Placental epithelial cell (primary cell): ENCODE results near the gene SRPK2. TPM values are rescaled to one million over a fixed set of nuclear protein-coding genes. Genes with fewer than 3 reads are reported as not detected.

Source experiments
- small RNA-seq: library from RNA; depleted of rRNA; stranded (forward); fragments of <200 nt; gene quantifications from one replicate; pipeline ENCODE3, GENCODE V24; 2012
- total RNA-seq: library from RNA; depleted of rRNA; stranded (reverse); fragments of >200 nt; gene quantifications from 2 replicates; pipeline ENCODE4 v1.2.3, GENCODE V29; 2012

Gene SRPK2
- total RNA-seq, result 31.6 and 33.4 TPM in 2 replicates

DNA sequence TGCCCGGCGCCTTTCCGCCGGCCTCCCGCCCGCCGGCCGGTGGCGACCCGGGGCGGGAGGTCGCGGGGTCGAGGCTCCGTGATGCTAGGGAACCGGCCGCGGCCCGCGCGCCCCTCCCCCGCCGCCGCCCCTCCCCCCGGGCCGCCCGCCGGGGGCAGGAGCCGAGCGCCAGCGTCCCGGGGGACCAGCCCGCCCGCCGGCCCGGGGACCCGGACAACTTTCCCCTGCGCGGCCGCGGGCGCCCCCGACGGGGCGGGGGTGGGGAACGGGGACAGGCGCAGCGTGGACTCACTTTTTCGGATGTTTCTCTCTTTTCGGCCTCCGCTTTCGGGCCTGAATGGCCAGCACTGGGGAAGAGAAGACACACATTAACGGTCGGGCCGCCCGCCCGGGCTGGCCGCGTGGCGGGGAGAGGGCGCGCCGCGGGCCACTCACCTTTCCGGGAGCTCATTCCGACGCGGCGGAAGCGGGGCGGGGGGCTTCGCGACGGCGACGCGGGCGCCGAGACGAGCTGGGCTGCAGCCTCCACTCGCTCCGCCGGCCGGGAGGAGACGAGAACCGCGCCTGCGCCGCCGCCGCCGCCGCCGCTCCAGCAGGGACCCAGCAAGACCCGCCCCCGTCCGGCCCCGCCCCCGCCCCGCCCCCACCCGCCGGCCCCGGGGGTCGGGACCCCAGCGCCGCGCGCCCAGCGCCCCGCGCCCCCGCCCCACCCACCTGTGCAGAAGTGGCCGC is at the start of gene SRPK2:
TSS of gene SRPK2 (minus strand) at position 566 of the 732 bp plus-strand sequence.

Small RNAs within 50 kb of the gene (small RNA-seq; reads per million reads assigned to genes)
- gene AC005070.2 (not detected), gene RNU6-1322P (not detected)

Other genes starting within 250 kb of the SRPK2 start
- gene PUS7, start 133.3 kb upstream of the SRPK2 start, total RNA-seq, result 8.6 and 14.2 TPM in 2 replicates
- gene RINT1, start 143.3 kb upstream of the SRPK2 start, total RNA-seq, result 16.5 and 18.9 TPM in 2 replicates
- gene EFCAB10, start 192.6 kb upstream of the SRPK2 start, total RNA-seq, result 0.33 and 0.39 TPM in 2 replicates